ENCODE results near the gene SCML1. TPM values are rescaled to one million over a fixed set of nuclear protein-coding genes. Genes with fewer than 3 reads are reported as not detected.

The SCML1 gene
- total and polyA plus RNA-seq, 2 donors (not counting 3 experiments of a cell fraction or from before 2014, with no cell fraction given), result 8.8 to 12.4 TPM

GRCh38 chrX:17687648-17688047 lies 49.6 kb upstream of the SCML1 start:
- dilution Hi-C loops (cut with MboI; ENCODE audit: extremely low pct_ligation_motif_present, low sequenced_read_pairs) (no loop called here), intact Hi-C loops (cut with micrococcal nuclease) (no loop called here)
- Histone ChIP-seq H3K4me2 (ENCODE audit: insufficient read depth, low read length) (no peak overlapping the region), H3K27me3 (ENCODE audit: control insufficient read depth in 2 of 2, insufficient read depth in 2 of 2, low read length in 2 of 2) (no peaks in the 10 kb centered on the region), H3K36me3 (ENCODE audit: control insufficient read depth in 2 of 2, extremely low read depth in 1 of 2, insufficient read depth in 2 of 2, low read length in 2 of 2) (no peaks in the 10 kb centered on the region), H4K20me1 (replicated peaks; ENCODE audit: control insufficient read depth, extremely low read depth, insufficient read depth, low read length) (no peaks in the 10 kb centered on the region), H3K9me1 (replicated peaks; ENCODE audit: control insufficient read depth, extremely low read depth, insufficient read depth, low read length) (no peaks in the 10 kb centered on the region), H2AFZ (ENCODE audit: low read depth, low read length) (no peak overlapping the region), H3K9ac (replicated peaks; ENCODE audit: extremely low read depth, insufficient read depth, low read length) (no peak overlapping the region), H3K79me2 (ENCODE audit: control insufficient read depth, insufficient read depth, low read length) (no peaks in the 10 kb centered on the region), H3K27ac (ENCODE audit: insufficient read depth, low read depth, low read length) (no peak overlapping the region), H3K4me1 (ENCODE audit: control insufficient read depth, extremely low read depth, insufficient read depth, low read length) (peaks cover 2% of the 10 kb centered on the region), H3K4me3 (replicated peaks in 1 of 3; ENCODE audit: insufficient read depth in 1 of 3, low read depth in 1 of 3, low read length in 3 of 3) (no peak overlapping the region), H3K9me3 (replicated peaks; ENCODE audit: control insufficient read depth, insufficient read depth, low read length) (no peaks in the 10 kb centered on the region)
- BruUV-seq (replicated peaks), result no TSS peak
- ChIA-PET CTCF (no interaction called here), POLR2A (no interaction called here)
- TF ChIP-seq GATA2 (IDR thresholded peaks at IDR 0.05; ENCODE audit: insufficient read depth, insufficient read length, low read depth, low read length) (no peak), EZH2 (IDR thresholded peaks at IDR 0.05; ENCODE audit: borderline replicate concordance, low read depth, low read length, severe bottlenecking) (no peak), POLR2AphosphoS5 (IDR thresholded peaks at IDR 0.05; ENCODE audit: insufficient read depth, low read depth, low read length) (no peak), CTCF (IDR thresholded peaks at IDR 0.05; ENCODE audit: extremely low read depth in 1 of 2, insufficient read depth in 1 of 2, low read depth in 1 of 2, low read length in 2 of 2) (no peak), MAX (IDR thresholded peaks at IDR 0.05; ENCODE audit: insufficient read depth, insufficient read length) (no peak), MYC (IDR thresholded peaks at IDR 0.05; ENCODE audit: low read depth, low read length) (no peak), POLR2A (IDR thresholded peaks at IDR 0.05; ENCODE audit: low read depth, low read length) (no peak), JUN (IDR thresholded peaks at IDR 0.05; ENCODE audit: borderline replicate concordance, insufficient read depth, insufficient read length, low read depth) (no peak), FOS (IDR thresholded peaks at IDR 0.05; ENCODE audit: borderline replicate concordance, insufficient read depth, low read length) (no peak)
- DNase-seq (ENCODE audit: low read depth, low spot score) (no peak), FAIRE-seq (no peak)

Data from endothelial cell of umbilical vein (primary cell).